OCI-LY3 (cell line): ENCODE results near the gene ARHGAP24.

Experiments
- H2AFZ ChIP-seq: fragments of 200-600, 300-600 bp; shearing (Covaris generic); 2 replicates; pipeline ENCODE4 v1.6.0; 2014; ENCODE audit warnings: antibody characterized with exemption, low read depth, low read length
- H3K27ac ChIP-seq: fragments of 200-600, 300-600 bp; sonication (generic); 2 replicates; pipeline ENCODE4 v1.5.1; 2014; ENCODE audit warnings: mild to moderate bottlenecking, low read length, moderate library complexity, mixed read lengths
- H3K27me3 ChIP-seq: fragments of 200-600, 300-600 bp; sonication (generic); 2 replicates; pipeline ENCODE4 v1.6.1; 2014; ENCODE audit warnings: low read depth, low read length, mixed read lengths
- H3K36me3 ChIP-seq: fragments of 200-600, 300-600 bp; sonication (generic); replicated peaks from 2 replicates; pipeline ENCODE3; 2014; ENCODE audit warnings: low read depth, low read length, mixed read lengths
- H3K4me1 ChIP-seq: fragments of 300-600, 200-600 bp; sonication (generic); 2 replicates; pipeline ENCODE4 v1.6.1; 2014; ENCODE audit warnings: low read length, mixed read lengths
- H3K4me2 ChIP-seq: fragments of 200-600, 300-600 bp; sonication (generic); 2 replicates; pipeline ENCODE4 v1.6.1; 2014; ENCODE audit warnings: low read length, mixed read lengths
- H3K4me3 ChIP-seq: fragments of 300-600, 200-600 bp; sonication (generic); 2 replicates; pipeline ENCODE4 v1.5.1; 2014; ENCODE audit warnings: antibody characterized with exemption, mild to moderate bottlenecking, low read length, moderate library complexity
- H3K79me2 ChIP-seq: fragments of 300-600, 200-600 bp; shearing (Covaris generic); 2 replicates; pipeline ENCODE4 v1.6.1; 2014; ENCODE audit warnings: mild to moderate bottlenecking, low read length, mixed read lengths
- H3K9ac ChIP-seq: fragments of 300-600, 200-600 bp; shearing (Covaris generic); 2 replicates; pipeline ENCODE4 v1.6.0; 2014; ENCODE audit warnings: mild to moderate bottlenecking, low read length, moderate library complexity
- H3K9me3 ChIP-seq: fragments of 200-600, 300-600 bp; shearing (Covaris generic); 2 replicates; pipeline ENCODE4 v1.6.1; 2014; ENCODE audit warnings: low read length, mixed read lengths; ENCODE audit not compliant: insufficient read depth
- H4K20me1 ChIP-seq: fragments of 200-600, 300-600 bp; sonication (generic); 2 replicates; pipeline ENCODE4 v1.6.1; 2016; ENCODE audit warnings: low read length, mixed read lengths; ENCODE audit not compliant: insufficient read depth
- CTCF ChIP-seq: fragments of 200-600, 300-600 bp; sonication (generic); IDR thresholded peaks from 2 replicates; pipeline ENCODE4 v1.5.1; 2014; ENCODE audit warnings: antibody characterized with exemption, low read length, low read depth
- EZH2phosphoT487 ChIP-seq: fragments of 200-600 bp; shearing (Covaris generic); IDR thresholded peaks from 2 replicates; pipeline ENCODE4 v1.6.1; 2018; ENCODE audit warnings: antibody characterized with exemption, mixed run types, low read depth

ARHGAP24 gene

GRCh38 chr4:85508654-85509053, 33.7 kb downstream of the ARHGAP24 start:
- Histone ChIP-seq H2AFZ (no peak overlapping the region), H3K9me3 (no peaks in the 10 kb centered on the region), H3K27me3 (no peaks in the 10 kb centered on the region), H3K27ac (no peak overlapping the region), H3K79me2 (peaks cover 83% of the 10 kb centered on the region), H4K20me1 (peaks cover 55% of the 10 kb centered on the region), H3K4me2 (no peak overlapping the region), H3K9ac (no peak overlapping the region), H3K4me1 (peaks cover 22% of the 10 kb centered on the region), H3K36me3 (peaks cover 3% of the 10 kb centered on the region), H3K4me3 (no peak overlapping the region)
- no peak for TF ChIP-seq EZH2phosphoT487
- no peak for TF ChIP-seq CTCF

- Histone ChIP-seq H3K79me2 (peaks cover 88% of the 10 kb centered on the region), H4K20me1 (peaks cover 64% of the 10 kb centered on the region), H3K4me2 (no peak overlapping the region), H3K9ac (no peak overlapping the region), H3K27me3 (no peaks in the 10 kb centered on the region), H3K4me3 (no peak overlapping the region), H2AFZ (no peak overlapping the region), H3K9me3 (no peaks in the 10 kb centered on the region), H3K27ac (no peak overlapping the region), H3K36me3 (peaks cover 3% of the 10 kb centered on the region), H3K4me1 (peaks cover 32% of the 10 kb centered on the region)
- TF ChIP-seq EZH2phosphoT487 (no peak), CTCF (no peak)
Measured at GRCh38 chr4:85509882-85510631, 35.1 kb downstream of the ARHGAP24 start.

DNA sequence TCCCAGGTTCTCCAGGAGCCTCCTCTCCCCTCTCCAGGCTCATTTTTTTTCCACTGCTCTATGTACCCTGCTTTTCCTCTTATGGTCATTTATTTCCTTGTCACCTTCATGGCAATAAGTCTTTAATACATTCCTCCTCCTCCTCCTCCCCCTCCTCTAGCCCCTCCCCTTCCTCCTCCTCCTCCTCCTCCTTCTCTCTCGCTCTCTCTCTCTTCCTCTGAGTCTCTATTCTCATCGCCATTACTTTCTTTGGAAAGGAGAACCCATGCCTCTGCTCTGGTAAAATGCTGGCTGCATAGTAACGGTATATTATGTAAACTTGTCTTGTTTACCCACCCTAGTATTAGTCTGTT, 35.7 kb downstream of the ARHGAP24 start:
- Histone ChIP-seq H3K36me3 (peaks cover 3% of the 10 kb centered on the region), H3K4me3 (no peak overlapping the region), H3K4me1 (peaks cover 32% of the 10 kb centered on the region), H3K4me2 (no peak overlapping the region), H4K20me1 (peaks cover 67% of the 10 kb centered on the region), H2AFZ (no peak overlapping the region), H3K9me3 (no peaks in the 10 kb centered on the region), H3K79me2 (peaks cover 89% of the 10 kb centered on the region), H3K9ac (no peak overlapping the region), H3K27me3 (no peaks in the 10 kb centered on the region), H3K27ac (no peak overlapping the region)
- TF ChIP-seq EZH2phosphoT487 (no peak), CTCF (no peak)

GRCh38 chr4:85512446-85513205, 37.7 kb downstream of the ARHGAP24 start:
- Histone ChIP-seq H3K79me2 (peaks cover 89% of the 10 kb centered on the region), H2AFZ (no peak overlapping the region), H3K27ac (no peak overlapping the region), H3K4me3 (no peak overlapping the region), H3K9ac (no peak overlapping the region), H3K4me2 (no peak overlapping the region), H4K20me1 (peaks cover 68% of the 10 kb centered on the region), H3K9me3 (no peaks in the 10 kb centered on the region), H3K27me3 (no peaks in the 10 kb centered on the region), H3K36me3 (peaks cover 3% of the 10 kb centered on the region), H3K4me1 (peaks cover 37% of the 10 kb centered on the region)
- TF ChIP-seq EZH2phosphoT487 (no peak), CTCF (no peak)
